ENCODE measurements around the gene GPR101. TPM values are rescaled to one million over a fixed set of nuclear protein-coding genes. Genes with fewer than 3 reads are reported as not detected.

The GPR101 gene
- total RNA-seq, 2 donors from 2014 or later = not detected

DNA sequence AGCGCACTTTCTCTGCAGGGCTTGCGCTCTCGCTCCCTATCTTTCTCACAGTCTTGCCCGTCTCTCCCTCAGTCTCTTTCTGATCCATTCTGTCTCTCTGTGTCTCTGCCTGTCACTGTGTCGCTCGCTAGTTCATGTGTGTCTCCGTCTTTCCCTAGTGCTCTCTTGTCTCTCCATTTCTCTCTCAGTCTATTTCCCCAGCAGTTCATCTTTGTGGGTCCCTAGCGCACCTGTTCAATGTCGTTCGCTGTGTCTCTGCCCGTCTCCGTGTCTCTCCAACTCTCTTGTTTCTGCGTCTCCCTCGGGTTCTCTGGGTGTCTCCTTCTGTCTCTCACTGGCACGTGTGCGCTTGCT lies 1.5 kb downstream of the GPR101 start:
- Mint-ChIP-seq H3K27me3 (ENCODE audit: insufficient read depth) (peaks cover 34% of the 10 kb centered on the region), H3K4me3 (no peak overlapping the region), H3K27ac (no peak overlapping the region), H3K9me3 (peaks cover 55% of the 10 kb centered on the region), H3K36me3 (ENCODE audit: low read depth) (no peaks in the 10 kb centered on the region), H3K4me1 (peaks cover 12% of the 10 kb centered on the region)
- Histone ChIP-seq H3K27me3 (ENCODE audit: control insufficient read depth, insufficient read depth, low read length, poor library complexity, severe bottlenecking) (peaks cover 100% of the 10 kb centered on the region), H3K4me1 (ENCODE audit: control insufficient read depth, insufficient read depth, low read length) (no peaks in the 10 kb centered on the region), H3K27ac (ENCODE audit: low read depth, low read length) (no peak overlapping the region), H3K4me3 (ENCODE audit: low read length) (peak overlapping the region; percentile 82), H3K9me3 (ENCODE audit: control insufficient read depth, low read length) (no peaks in the 10 kb centered on the region), H3K36me3 (ENCODE audit: control insufficient read depth, insufficient read depth, low read length) (no peaks in the 10 kb centered on the region), H3K9ac (ENCODE audit: extremely low read depth, low read length, poor library complexity, severe bottlenecking) (no peak overlapping the region)
- no peak for DNase-seq
- TF ChIP-seq, protein P1, sequence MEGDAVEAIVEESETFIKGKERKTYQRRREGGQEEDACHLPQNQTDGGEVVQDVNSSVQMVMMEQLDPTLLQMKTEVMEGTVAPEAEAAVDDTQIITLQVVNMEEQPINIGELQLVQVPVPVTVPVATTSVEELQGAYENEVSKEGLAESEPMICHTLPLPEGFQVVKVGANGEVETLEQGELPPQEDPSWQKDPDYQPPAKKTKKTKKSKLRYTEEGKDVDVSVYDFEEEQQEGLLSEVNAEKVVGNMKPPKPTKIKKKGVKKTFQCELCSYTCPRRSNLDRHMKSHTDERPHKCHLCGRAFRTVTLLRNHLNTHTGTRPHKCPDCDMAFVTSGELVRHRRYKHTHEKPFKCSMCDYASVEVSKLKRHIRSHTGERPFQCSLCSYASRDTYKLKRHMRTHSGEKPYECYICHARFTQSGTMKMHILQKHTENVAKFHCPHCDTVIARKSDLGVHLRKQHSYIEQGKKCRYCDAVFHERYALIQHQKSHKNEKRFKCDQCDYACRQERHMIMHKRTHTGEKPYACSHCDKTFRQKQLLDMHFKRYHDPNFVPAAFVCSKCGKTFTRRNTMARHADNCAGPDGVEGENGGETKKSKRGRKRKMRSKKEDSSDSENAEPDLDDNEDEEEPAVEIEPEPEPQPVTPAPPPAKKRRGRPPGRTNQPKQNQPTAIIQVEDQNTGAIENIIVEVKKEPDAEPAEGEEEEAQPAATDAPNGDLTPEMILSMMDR (conservative IDR thresholded peaks at IDR 0.05) = no peak
- WGBS, 2 experiments (ENCODE audit: insufficient coverage in 1 of 2, insufficient read length in 1 of 2) = 4 to 5% methylated on average over 12 to 16 of the region's 16 CpGs

DNA sequence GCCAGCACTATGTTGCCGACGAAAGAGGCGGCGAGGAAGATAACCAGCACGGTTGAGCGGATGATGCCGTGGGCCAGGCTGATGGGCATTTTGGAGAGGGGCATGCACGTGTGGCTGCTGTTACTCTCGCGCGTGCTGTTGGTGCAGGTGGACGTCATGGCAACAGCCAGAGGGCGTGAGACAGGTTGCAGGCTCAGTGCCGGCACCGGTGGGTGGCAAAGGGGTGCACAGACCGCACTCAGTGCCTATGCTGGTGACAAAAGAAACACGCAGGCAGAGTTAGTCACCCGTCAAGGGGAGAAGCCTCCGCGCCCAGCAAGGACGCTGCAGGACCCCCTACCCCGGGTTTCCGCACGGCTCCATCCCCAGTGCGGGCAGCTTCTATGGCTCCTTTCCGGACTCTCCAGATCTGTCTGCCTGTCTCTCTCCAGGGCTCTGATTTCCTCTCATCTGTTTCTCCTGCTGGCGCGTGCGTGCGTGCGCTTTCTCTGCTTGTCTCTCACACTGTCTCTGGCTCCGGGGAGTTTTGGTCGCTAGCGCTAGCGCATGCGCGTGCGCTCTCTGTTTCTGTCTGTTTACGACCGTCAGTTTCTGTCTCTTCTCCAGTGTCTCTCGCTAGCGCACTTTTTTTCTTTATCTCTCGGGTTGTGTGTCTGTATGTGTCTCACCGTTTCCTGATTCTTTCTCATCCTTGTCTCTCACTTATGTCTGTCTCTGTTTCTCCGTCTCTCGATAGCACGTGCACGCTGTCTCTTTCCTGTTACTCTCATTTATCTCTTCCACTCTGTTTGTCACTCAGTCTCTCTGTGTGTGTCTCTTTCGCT lies 2.1 kb downstream of the GPR101 start:
- DNase-seq = peak; percentile 68

DNA sequence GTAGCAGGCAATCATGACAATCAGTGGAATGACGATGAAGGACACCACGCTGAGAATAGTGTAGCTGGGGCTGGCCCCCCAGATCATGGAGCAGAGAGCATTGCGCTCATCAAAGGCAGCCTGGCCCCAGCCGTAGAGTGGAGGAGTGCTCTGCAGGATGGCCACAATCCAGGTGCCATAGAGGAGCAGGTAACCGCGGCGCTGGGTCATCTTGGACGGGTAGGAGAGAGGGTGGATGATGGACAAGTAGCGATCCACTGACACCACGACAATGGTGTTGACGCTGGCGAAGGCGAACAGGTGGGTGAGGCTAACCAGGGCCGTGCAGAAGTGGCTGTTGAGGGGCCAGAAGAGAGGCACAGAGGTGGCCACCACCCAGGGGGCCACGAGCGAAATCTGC lies 2.8 kb downstream of the GPR101 start:
- Histone ChIP-seq H3K4me3 (ENCODE audit: low read length) (no peak overlapping the region), H3K27me3 (ENCODE audit: control insufficient read depth, insufficient read depth, low read length, poor library complexity, severe bottlenecking) (peaks cover 92% of the 10 kb centered on the region), H3K36me3 (ENCODE audit: control insufficient read depth, insufficient read depth, low read length) (no peaks in the 10 kb centered on the region), H3K27ac (ENCODE audit: low read depth, low read length) (no peak overlapping the region), H3K4me1 (ENCODE audit: control insufficient read depth, insufficient read depth, low read length) (no peaks in the 10 kb centered on the region), H3K9ac (ENCODE audit: extremely low read depth, low read length, poor library complexity, severe bottlenecking) (no peak overlapping the region), H3K9me3 (ENCODE audit: control insufficient read depth, low read length) (no peaks in the 10 kb centered on the region)
- Mint-ChIP-seq H3K36me3 (ENCODE audit: low read depth) (no peaks in the 10 kb centered on the region), H3K27me3 (ENCODE audit: insufficient read depth) (peaks cover 21% of the 10 kb centered on the region), H3K27ac (no peak overlapping the region), H3K9me3 (peaks cover 52% of the 10 kb centered on the region), H3K4me3 (no peak overlapping the region), H3K4me1 (peaks cover 12% of the 10 kb centered on the region)
- no peak for DNase-seq
- TF ChIP-seq, protein P1 (conservative IDR thresholded peaks at IDR 0.05) = no peak
- 30 to 32% methylated on average over 5 to 15 of the region's 16 CpGs for WGBS, 2 experiments (ENCODE audit: insufficient coverage in 1 of 2, insufficient read length in 1 of 2)

More for the DNA sequence above, 2.1 kb downstream of the GPR101 start:
- no peaks in the 10 kb centered on the region for H3K36me3 Mint-ChIP-seq (ENCODE audit: low read depth)
- H3K36me3 ChIP-seq (ENCODE audit: control insufficient read depth, insufficient read depth, low read length) = no peaks in the 10 kb centered on the region
- H3K27ac Mint-ChIP-seq = no peak overlapping the region
- WGBS, 2 experiments (ENCODE audit: insufficient coverage in 1 of 2, insufficient read length in 1 of 2) = 1% methylated on average over 23 to 49 of the region's 49 CpGs
- H3K27ac ChIP-seq (ENCODE audit: low read depth, low read length) = no peak overlapping the region
- peaks cover 57% of the 10 kb centered on the region for H3K9me3 Mint-ChIP-seq
- H3K27me3 Mint-ChIP-seq (ENCODE audit: insufficient read depth) = peaks cover 28% of the 10 kb centered on the region
- TF ChIP-seq, protein P1 (conservative IDR thresholded peaks at IDR 0.05) = no peak
- H3K4me1 Mint-ChIP-seq = peaks cover 12% of the 10 kb centered on the region
- H3K4me3 Mint-ChIP-seq = no peak overlapping the region
- peaks cover 98% of the 10 kb centered on the region for H3K27me3 ChIP-seq (ENCODE audit: control insufficient read depth, insufficient read depth, low read length, poor library complexity, severe bottlenecking)
- H3K4me1 ChIP-seq (ENCODE audit: control insufficient read depth, insufficient read depth, low read length) = no peaks in the 10 kb centered on the region
- H3K9ac ChIP-seq (ENCODE audit: extremely low read depth, low read length, poor library complexity, severe bottlenecking) = no peak overlapping the region
- no peaks in the 10 kb centered on the region for H3K9me3 ChIP-seq (ENCODE audit: control insufficient read depth, low read length)
- peak overlapping the region; percentile 82 for H3K4me3 ChIP-seq (ENCODE audit: low read length)

Data from endodermal cell (in vitro differentiated cells).